ENCODE measurements around the gene UBA3. TPM values are rescaled to one million over a fixed set of nuclear protein-coding genes. Genes with fewer than 3 reads are reported as not detected.

UBA3 gene
- total RNA-seq, 2 experiments from 2014 or later = 79.0 to 84.1 TPM

DNA sequence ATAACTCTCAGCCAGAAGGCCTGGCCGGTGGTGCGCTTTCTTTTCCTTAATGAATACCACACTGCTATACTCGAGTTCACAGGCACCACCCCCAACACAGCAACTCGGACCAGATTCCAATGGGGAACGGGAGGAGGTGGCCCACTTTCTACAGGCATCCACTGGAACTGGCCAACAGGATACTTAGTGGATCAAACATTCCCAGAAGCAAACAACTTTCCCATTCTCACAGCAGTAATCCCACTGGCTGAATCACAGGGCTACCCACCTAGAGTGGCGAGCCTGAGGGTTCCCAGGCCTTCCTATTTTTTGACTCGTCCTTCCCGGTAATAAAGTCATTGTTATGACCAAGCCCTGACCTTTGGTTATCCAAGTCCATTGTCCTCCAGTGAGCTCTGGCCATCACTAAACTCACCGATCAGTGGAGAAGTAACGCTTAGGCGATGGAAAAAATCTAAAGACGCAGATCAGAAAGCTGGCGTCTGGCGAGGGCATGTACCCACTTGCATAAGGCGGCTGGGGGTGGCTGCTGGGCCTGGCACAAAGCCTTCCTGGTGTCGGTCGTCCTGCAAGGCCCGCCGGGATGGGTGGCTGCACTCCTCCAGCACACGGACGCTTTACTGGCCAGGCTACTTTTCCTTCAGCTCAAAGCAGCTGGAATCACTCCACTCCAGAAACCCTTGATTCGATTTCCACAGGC lies 67.9 kb downstream of the UBA3 start:
- H3K9me3 Mint-ChIP-seq = no peaks in the 10 kb centered on the region
- H3K36me3 Mint-ChIP-seq = peaks cover 6% of the 10 kb centered on the region
- ChIA-PET POLR2A (no interaction called here), CTCF (interaction anchor here (1.2 to 1.6 kb wide), 2 partner anchors 19 to 39 kb away, joined by 3 to 4 read pairs; partner anchors contain the start of gene TMF1)
- intact Hi-C loops (cut with micrococcal nuclease) = loop anchor here (2.0 kb wide), 1 partner anchor 73 kb away; the partner anchor contains the start of gene ARL6IP5
- peak overlapping the region; percentile 77 for H3K4me3 Mint-ChIP-seq
- DNase-seq = no peak
- H3K27me3 Mint-ChIP-seq = no peaks in the 10 kb centered on the region
- H3K4me1 Mint-ChIP-seq (ENCODE audit: low read depth) = peaks cover 32% of the 10 kb centered on the region
- H3K27ac Mint-ChIP-seq = peak overlapping the region; percentile 69

DNA sequence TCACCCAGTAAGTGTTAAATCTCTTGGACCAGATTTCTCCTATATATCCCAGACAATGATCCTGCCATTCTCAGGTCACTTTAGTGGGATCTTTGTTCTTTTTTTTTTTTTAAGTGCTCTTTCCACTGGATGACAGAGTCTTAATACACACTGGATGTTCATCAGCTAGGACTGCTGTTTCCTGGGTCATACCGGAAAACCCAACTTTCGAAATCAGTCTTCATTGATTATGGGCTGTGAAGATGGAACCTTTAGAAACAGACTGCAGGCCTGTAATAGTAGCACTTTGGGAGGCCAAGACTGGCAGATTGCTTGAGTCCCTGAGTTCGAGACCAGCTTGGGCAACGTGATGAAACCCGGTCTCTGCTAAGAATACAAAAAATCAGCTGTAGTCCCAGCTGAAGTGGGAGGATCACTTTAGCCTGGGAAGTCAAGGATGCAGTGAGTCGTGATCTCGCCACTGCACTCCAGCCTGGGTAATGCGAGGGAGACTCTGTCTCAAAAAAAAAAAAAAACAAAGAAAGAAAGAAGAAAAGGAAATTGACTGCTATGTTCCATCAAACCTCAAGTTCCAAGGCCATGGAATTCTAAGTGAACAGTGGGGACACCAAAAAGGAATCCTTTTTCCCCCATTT lies 69.0 kb downstream of the UBA3 start:
- no peak overlapping the region for H3K27ac Mint-ChIP-seq
- CTCF ChIA-PET = interaction anchor here (1.5 kb wide), 1 partner anchor 12 kb away, joined by 5 read pairs; no protein-coding TSS in a partner anchor
- intact Hi-C loops (cut with micrococcal nuclease) = no loop called here

GRCh38 chr3:69009559-69010410 lies 70.4 kb downstream of the UBA3 start:
- DNase-seq = no peak
- ChIA-PET CTCF (no interaction called here), POLR2A (interaction anchor here (0.8 kb wide), 1 partner anchor 15 kb away, joined by 3 read pairs; no protein-coding TSS in a partner anchor)
- intact Hi-C loops (cut with micrococcal nuclease) = no loop called here
- Mint-ChIP-seq H3K9me3 (no peaks in the 10 kb centered on the region), H3K27ac (no peak overlapping the region), H3K4me3 (no peak overlapping the region), H3K4me1 (ENCODE audit: low read depth) (peaks cover 25% of the 10 kb centered on the region), H3K27me3 (no peaks in the 10 kb centered on the region), H3K36me3 (peaks cover 17% of the 10 kb centered on the region)

More for the DNA sequence above, 69.0 kb downstream of the UBA3 start:
- Mint-ChIP-seq H3K4me3 (no peak overlapping the region), H3K36me3 (peaks cover 7% of the 10 kb centered on the region), H3K4me1 (ENCODE audit: low read depth) (peaks cover 32% of the 10 kb centered on the region), H3K27me3 (no peaks in the 10 kb centered on the region), H3K9me3 (no peaks in the 10 kb centered on the region)
- no peak for DNase-seq
- POLR2A ChIA-PET = no interaction called here

- Mint-ChIP-seq H3K9me3 (no peaks in the 10 kb centered on the region), H3K36me3 (peaks cover 23% of the 10 kb centered on the region), H3K27ac (no peak overlapping the region), H3K27me3 (no peaks in the 10 kb centered on the region), H3K4me1 (ENCODE audit: low read depth) (peaks cover 18% of the 10 kb centered on the region), H3K4me3 (no peak overlapping the region)
- POLR2A ChIA-PET = no interaction called here
- intact Hi-C loops (cut with micrococcal nuclease) = no loop called here
- no peak for DNase-seq
- CTCF ChIA-PET = no interaction called here
Observed at GRCh38 chr3:69008980-69009379, 71.2 kb downstream of the UBA3 start.

- no peak overlapping the region for H3K4me3 Mint-ChIP-seq
Observed at GRCh38 chr3:69005791-69006482, 74.2 kb downstream of the UBA3 start.

DNA sequence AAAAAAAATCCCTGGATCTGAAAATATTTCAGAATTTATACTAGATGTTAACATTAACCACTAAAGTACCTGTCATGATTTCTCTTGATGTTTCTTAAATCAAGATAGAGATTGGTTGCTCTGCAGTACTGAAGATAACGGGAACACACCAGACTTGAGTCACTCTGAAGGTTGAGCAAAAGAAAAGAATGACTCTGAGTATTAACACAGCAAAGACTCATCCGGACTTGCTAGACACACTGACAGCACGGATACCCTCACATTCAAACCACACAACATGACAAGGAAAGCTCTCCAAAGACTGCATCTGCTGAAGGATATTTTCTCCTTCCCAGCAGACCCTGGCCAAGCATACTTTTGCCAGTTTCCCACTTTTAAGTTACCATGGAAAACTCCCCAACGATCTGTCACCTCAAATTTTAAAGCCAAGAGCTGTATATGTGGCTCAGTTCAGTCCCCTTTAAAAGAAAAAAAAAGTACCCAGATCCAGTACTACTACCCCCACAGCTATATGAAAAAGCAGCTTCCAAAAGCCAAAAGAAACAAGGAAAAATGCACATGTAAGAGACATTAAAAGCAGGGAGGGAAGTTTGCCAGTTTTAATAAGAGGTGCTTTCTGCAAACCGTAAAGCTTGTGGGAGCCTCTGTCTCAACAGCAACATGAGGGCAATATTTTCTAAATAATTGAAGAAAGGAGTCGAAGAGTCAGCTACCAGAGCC lies 74.9 kb downstream of the UBA3 start:
- intact Hi-C loops (cut with micrococcal nuclease) = no loop called here
- ChIA-PET POLR2A (interaction anchor here (0.6 kb wide), 2 partner anchors 31 to 116 kb away, joined by 3 read pairs; no protein-coding TSS in a partner anchor), CTCF (no interaction called here)
- Mint-ChIP-seq H3K36me3 (peaks cover 32% of the 10 kb centered on the region), H3K4me1 (ENCODE audit: low read depth) (peaks cover 1% of the 10 kb centered on the region), H3K27me3 (no peaks in the 10 kb centered on the region), H3K4me3 (no peak overlapping the region), H3K27ac (no peak overlapping the region), H3K9me3 (no peaks in the 10 kb centered on the region)
- no peak for DNase-seq

More at GRCh38 chr3:69005791-69006482, 74.2 kb downstream of the UBA3 start:
- intact Hi-C loops (cut with micrococcal nuclease) = no loop called here
- Mint-ChIP-seq H3K9me3 (no peaks in the 10 kb centered on the region), H3K36me3 (peaks cover 32% of the 10 kb centered on the region), H3K27ac (no peak overlapping the region), H3K27me3 (no peaks in the 10 kb centered on the region), H3K4me1 (ENCODE audit: low read depth) (peaks cover 6% of the 10 kb centered on the region)
- DNase-seq = no peak
- POLR2A ChIA-PET = interaction anchor here (0.6 kb wide), 2 partner anchors 30 to 116 kb away, joined by 3 read pairs; no protein-coding TSS in a partner anchor
- CTCF ChIA-PET = interaction anchor here (1.5 kb wide), 1 partner anchor 300 kb away, joined by 4 read pairs; no protein-coding TSS in a partner anchor

Small RNA genes within 50 kb of the gene (microRNA-seq; reads per million reads assigned to microRNA genes)
- gene MIR3136 (ENCODE audit: borderline microRNAs expressed, borderline number of aligned reads, borderline replicate concordance) = 5.5 reads per million, percentile 18 among the genes with 10 or more reads in this experiment

Other genes with a start within 250 kb of the UBA3 start
- gene TAFA4, start 147.8 kb downstream of the UBA3 start, total RNA-seq = not detected
- gene EOGT, start 66.7 kb downstream of the UBA3 start, total RNA-seq = 10 to 100 TPM in 1 of 2 experiments, 1 to 10 TPM in 1; 9.3 to 12.0 TPM
- 10 to 100 TPM; 37.1 to 42.1 TPM for gene TMF1, start 28.0 kb downstream of the UBA3 start, total RNA-seq
- gene ARL6IP5, start 4.6 kb upstream of the UBA3 start, total RNA-seq = 10 to 100 TPM; 93.9 to 94.8 TPM
- gene LMOD3, start 42.2 kb upstream of the UBA3 start, total RNA-seq = not detected

Measured in activated CD4-positive, alpha-beta memory T cell treated with anti-CD3 and anti-CD28 coated beads for 36 hours (primary cell).